Activated T-helper 1 cell treated with Interleukin-2 at 50 U/mL for 16 hours (primary cell): ENCODE measurements around the gene EIF3I.
"Not testable (repeated sequence)": the region's sequence is repeated elsewhere in the genome, so short reads cannot be mapped to it uniquely, and the experiment has no call there.

Experiments used
- DNase-seq: peaks from one replicate; pipeline ENCODE4 v3.0.0-alpha.2; 2020; ENCODE audit warnings: low read depth

EIF3I gene

GRCh38 chr1:32232558-32233304 is 10.5 kb downstream of the EIF3I start:
- DNase-seq = no peak

GRCh38 chr1:32234792-32235191 is 12.6 kb downstream of the EIF3I start:
- no peak for DNase-seq

DNA sequence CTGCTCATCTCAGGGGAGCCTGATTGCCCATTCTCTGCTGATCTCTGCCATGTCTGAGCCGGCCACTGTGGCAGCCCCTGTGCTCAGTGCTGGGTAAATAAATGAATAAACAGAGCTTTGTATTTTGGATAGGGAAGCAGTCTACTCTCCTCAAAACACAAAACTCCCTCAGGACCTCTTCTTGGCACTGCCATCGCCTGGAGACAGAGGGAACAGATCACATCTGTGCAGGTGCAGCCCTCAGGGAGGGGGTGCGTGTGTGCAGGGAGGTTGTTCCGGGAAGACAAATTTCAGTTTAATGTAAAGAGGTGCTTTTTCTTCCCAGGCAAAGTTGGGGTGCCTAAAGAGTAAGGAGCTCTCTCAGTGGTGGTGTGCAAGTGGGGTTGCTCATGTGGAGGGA is 17.1 kb downstream of the EIF3I start:
- no peak for DNase-seq

GRCh38 chr1:32239790-32240139 is 17.6 kb downstream of the EIF3I start:
- no peak for DNase-seq

DNA sequence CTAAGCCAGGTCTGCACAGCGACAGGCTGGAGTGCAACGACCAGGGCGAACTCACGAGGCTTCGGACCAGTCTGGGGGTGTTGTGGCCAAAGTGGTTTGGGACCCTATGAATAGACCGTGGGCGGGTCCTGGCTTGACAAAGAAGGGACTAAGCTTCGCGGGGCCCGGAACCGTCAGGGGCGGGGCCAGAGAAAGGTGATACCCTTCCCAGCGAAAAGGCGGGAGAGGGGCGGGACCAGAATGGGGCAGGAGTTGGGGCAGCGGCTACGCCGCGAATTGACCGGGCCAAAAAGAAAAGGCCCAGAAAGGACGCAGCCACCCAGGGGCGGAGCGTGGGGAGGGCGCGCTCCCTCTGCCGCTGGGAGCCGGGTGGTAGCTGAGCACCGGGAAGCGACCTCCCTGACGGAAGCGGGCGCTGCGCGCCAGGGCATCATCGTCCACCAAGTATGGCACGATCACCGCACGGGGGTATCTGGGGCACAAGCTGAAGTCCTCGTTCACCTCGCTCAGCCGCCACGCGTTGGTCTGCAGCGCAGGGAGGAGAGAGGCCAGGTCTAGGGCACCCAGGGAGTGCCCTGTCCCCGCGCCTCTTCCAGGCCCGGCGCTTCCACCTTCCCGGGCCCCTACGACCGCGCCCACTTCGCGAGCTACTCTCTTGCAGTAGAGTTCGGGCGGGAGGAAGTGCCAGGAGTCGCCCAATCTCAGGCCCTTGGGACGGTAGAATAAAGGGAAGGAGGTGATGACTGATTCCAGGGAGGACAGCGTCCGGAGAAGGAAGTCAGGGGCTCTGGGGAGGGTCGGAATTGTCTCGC is 18.1 kb downstream of the EIF3I start:
- DNase-seq = peak; percentile 53

- no peak for DNase-seq
Measured at GRCh38 chr1:32241001-32241763, 19.0 kb downstream of the EIF3I start.

DNA sequence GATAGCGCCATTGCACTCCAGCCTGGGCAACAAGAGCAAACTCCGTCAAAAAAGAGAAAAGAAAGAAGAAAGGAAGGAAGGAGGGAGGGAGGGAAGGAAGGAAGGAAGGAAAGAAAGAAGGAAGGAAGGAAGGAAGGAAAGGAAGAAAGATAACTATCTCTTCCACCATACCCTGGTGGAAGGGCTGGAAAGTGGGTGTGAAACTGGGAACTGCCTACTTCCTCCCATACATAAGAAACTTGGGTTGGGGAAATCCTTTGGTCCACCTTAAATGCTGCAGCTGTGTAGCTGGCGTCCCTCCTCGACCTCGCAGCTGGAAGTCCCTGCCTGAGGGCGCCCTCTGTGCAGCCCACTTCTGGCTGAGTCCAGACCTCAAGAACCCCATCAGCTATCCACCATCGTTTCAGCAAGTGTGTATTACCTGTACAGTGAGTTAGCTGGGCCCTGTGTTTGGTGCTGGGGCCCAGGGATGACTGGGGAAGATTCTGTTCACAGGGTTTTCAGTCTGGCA is 20.2 kb downstream of the EIF3I start:
- DNase-seq = no peak

GRCh38 chr1:32246888-32247273 is 24.7 kb downstream of the EIF3I start, which contains the start of gene FAM167B:
FAM167B (plus strand) TSS chr1:32247222; CDS start chr1:32247422, 200 bp downstream.
- no peak for DNase-seq

DNA sequence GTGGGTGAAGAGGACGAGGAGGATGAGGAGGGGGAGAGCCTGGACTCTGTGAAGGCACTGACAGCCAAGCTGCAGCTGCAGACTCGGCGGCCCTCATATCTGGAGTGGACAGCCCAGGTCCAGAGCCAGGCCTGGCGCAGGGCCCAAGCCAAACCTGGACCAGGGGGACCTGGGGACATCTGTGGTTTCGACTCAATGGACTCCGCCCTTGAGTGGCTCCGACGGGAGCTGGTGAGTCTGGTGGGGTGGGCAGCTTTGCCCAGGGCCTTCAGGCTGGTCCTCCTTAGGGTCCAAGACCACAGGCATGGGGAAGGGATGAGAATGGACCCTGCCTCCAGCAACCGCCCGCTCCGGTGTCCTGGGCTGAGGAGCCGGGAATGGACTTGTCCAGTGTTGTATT is 25.2 kb downstream of the EIF3I start:
- DNase-seq = no peak

DNA sequence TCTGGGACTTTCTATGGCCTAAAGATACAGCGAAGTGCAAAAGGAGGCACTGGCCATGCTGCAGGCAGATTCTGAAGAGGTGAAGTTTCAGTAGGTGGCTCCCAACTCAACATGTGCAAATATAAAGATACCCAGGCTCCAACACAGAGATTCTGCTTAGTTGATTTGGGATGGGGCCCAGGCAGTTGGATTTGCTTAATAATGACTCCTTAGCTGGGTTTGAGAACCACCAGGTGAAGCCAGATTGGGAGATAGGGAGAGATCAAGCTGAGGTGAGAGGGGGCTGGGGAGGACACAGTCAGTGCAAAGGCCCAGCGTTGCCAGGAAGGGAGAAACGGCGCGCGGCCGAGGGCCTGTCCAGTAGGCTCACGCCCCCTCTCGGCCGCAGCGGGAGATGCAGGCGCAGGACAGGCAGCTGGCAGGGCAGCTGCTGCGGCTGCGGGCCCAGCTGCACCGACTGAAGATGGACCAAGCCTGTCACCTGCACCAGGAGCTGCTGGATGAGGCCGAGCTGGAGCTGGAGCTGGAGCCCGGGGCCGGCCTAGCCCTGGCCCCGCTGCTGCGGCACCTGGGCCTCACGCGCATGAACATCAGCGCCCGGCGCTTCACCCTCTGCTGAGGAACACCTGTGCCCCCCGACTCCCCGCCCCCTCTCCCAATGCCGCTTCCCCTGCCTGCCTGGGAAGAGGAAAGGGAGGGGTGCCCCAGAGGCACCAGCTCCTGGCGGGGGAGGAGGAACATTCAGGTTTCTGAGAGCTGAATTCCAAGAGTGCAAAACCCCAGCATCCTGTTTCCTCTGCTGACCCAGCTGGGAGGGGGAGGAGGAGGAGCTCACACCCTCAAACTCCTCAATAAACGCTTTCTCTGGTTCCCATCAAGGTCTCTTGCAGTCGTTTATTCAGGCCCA is 26.0 kb downstream of the EIF3I start:
- DNase-seq = peak; percentile 52

DNA sequence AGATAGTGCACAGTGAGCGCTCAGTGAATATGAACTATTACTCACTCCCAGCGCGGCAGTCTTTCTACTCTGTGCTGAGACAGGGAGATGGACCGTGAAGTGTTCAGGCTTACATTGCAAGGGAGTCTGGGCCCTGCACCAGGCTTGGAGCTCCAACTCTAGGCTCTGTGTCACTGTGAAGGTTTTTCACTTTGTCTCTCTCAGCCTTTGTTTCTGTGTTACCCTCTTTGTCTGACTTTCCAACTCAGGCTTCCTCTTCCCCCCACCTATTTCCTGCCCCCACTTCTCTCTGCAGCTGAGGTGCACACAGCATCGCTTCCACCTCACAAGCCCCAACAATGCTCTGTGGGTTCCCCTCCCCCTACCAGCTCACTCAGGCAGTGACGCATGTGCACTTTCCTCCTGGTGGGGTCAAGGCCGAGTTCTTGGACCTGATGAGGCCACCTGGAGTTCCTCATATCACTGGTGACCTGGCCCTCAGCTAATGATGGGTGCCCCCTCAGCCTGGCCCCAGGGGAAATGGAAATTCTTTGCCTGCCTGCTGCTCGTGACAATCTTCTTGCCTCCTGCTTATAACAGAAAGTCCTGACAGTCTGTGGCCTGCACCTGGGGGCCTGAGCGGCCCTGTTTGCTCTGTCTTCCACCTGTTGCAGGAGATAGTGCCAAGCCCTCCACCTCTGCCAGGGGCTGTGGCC is 27.8 kb downstream of the EIF3I start:
- DNase-seq = peak; percentile 72

- DNase-seq = peak; percentile 60
Measured at GRCh38 chr1:32250893-32251716, 28.9 kb downstream of the EIF3I start, which contains the start of gene LCK. LCK (plus strand) TSS chr1:32251265; CDS start chr1:32274330, 23,065 bp downstream.

- no peak for DNase-seq
Measured at GRCh38 chr1:32255072-32256071, 33.2 kb downstream of the EIF3I start.

- no peak for DNase-seq
Measured at GRCh38 chr1:32256473-32257226, 34.4 kb downstream of the EIF3I start.

DNA sequence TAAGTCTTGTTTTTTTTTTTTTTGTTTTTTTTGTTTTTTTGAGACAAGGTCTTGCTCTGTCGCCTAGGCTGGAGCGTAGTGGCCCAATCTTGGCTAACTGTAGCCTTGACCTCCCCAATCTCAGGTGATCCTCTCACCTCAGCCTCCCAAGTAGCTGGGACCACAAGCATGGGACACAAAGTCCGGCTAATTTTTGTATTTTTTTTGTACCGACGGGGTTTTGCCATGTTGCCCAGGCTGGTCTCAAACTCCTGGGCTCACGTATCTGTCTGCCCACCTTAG is 35.0 kb downstream of the EIF3I start:
- no peak for DNase-seq

DNA sequence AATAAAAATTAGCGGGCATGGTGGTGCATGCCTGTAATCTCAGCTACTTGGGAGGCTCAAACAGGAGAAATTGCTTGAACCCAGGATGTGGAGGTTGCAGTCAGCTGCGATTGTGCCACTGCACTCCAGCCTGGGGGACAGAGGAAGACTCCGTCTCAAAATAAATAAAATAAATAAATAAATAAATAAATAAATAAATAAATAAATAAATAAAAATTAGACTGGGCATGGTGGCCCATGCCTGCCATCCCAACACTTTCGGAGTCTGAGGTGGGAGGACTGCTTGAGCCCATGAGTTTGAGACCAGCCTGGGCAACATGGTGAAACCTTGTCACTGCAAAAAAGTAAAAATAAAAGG is 41.0 kb downstream of the EIF3I start:
- DNase-seq = not testable (repeated sequence)

DNA sequence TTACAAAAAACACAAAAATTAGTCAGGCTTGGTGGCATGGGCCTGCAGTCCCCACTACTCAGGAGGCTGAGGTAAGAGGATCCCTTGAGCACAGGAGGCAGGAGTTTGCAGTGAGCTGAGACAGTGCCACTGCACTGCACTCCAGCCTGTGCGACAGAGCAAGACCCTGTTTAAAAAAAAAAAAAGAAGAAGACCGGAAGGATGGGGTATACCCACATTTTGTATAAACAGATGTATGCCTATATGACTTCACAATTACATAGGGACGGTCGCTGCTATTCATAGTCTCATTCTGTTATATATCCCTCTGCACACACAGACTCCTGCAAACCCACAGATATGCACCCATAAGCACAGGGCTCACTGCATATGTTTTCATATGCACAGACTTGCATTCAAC is 41.5 kb downstream of the EIF3I start:
- no peak for DNase-seq

DNA sequence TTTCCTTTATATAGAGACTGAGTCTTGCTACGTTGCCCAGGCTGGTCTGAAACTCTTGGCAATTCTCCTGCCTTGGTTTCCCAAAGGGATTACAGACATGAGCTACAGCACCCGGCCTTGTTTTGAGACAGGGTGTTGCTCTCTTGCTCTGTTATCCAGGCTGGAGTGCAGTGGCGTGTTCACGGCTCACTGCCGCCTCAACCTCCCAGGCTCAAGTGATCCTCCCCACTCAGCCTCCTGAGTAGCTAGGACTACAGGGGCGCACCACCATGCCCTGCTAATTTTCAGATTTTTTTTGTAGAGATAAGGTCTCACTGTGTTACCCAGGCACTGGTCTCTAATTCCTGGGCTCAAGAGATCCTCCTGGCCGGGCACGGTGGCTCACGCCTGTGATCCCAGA is 43.6 kb downstream of the EIF3I start:
- DNase-seq = no peak
